NCI-H2227 (cell line): Measurements from ENCODE around the gene AHRR.
"Not testable (repeated sequence)": the region's sequence is repeated elsewhere in the genome, so short reads cannot be mapped to it uniquely, and the experiment has no call there.

Source experiments
- DNase-seq: peaks from one replicate; lab custom pipeline; 2025; ENCODE audit not compliant: unreplicated experiment; lab: John Stamatoyannopoulos, UW

Gene AHRR

DNA sequence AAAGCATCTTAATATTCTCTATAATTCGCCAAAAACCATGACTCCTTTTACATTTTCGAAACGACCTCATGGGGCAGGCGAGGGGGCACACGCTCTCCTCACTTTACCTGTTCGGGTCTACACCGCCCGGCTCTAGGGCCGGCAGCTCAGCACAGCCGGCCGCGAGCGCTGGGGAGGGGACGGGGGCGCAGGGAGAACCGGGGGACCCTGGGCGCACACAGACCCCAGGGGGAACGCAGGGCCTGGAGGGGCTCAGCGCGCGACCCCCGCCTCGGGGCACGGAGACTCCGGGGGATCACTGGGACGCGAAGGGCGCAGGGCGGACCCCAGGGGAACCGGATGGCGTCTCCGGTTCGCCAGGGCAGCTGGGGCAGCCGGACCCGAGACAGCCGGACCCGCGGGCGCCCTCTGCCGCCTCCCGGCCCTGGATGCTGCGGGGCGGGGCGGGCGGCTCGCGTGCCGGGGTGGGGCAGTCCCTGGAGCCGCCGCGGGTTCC, at the start of gene AHRR:
Gene AHRR (plus strand): TSS at position 485 of the 496 bp plus-strand sequence. CDS start 22,189 bp downstream, outside the sequence.
- DNase-seq = peak; percentile 77

- not testable (repeated sequence) for DNase-seq
Observed at GRCh38 chr5:271828-272167, 49.7 kb upstream of the AHRR start.

DNA sequence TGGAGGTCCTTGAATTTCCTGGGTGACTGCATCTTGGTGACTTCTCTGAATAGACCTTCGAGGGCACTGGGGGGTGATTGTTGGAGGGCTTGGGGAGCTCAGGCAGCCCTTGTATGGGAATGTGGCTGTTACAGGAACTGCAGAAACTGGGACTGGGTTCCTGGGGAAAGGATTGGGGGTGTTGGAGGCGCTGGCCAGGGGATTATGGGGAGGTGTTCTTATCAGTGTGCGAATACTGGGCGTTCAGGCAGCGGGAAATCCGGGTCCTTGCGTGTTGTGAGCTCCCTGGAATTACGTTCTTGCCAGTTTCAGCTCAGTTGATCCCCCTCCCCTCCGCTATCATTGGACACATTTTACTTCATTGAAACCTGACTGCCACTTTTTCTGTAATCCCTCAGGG, 48.4 kb upstream of the AHRR start:
- not testable (repeated sequence) for DNase-seq

DNA sequence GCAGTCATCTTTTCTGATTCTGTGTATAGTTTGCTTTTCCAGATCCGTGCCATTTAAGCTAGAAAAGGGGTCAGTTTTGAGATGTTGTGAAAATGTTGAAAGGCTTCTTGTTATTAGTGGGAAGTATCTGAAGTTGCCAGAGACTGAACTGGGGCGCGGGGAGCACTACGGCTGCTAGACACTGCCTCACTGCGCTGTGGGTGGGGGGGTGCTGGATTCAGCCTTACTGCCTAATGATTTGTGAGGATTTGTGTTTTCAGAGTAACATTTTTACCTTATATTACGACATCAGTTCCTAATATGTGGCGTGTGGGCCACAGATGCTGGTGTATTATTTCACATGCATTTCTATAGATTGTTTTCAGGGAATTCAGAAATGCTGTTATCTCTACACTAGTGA, 48.0 kb upstream of the AHRR start:
- DNase-seq = not testable (repeated sequence)

- not testable (repeated sequence) for DNase-seq
Observed at GRCh38 chr5:274346-274745, 47.2 kb upstream of the AHRR start.

DNA sequence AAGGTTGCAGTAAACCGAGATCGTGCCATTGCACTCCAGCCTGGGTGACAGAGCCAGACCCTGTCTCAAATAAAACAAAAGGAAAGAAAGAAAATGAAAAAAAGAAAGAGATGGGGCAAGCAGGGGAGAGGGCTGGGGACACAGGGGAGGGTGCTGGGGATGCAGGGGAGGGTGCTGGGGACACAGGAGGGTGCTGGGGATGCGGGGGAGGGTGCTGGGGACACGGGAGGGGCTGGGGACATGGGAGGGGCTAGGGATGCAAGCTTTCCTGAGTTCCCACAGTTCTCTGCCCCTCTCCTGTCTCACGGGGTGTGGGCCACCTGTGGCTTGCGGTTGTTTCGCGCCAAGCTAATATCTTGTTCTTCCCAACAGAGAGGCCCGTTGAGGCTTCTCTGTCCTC, 42.9 kb upstream of the AHRR start:
- DNase-seq = no peak

- not testable (repeated sequence) for DNase-seq
Observed at GRCh38 chr5:279051-279665, 42.4 kb upstream of the AHRR start.

DNA sequence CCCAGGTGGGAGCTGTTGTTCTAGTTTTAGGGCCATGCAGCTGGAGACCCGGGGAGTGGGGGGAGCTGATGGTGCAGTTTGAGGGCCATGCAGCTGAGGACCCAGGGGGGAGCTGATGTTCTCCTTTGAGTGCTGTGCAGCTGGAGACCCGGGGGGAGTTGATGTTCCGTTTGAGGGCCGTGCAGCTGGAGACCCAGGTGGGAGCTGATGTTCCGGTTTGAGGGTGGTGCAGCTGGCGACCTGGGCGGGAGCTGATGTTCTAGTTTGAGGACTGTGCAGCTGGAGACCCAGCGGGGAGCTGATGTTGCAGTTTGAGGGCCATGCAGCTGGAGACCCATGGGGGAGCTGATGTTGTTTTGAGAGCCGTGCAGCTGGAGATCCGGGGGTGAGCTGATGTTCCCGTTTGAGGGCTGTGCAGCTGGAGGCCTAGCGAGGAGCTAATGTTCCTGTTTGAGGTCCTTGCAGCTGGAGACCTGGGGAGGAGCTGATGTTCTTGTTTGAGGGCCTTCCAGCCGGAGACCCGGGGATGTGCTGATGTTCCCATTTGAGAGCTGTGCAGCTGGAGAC, 35.4 kb upstream of the AHRR start:
- DNase-seq = no peak

GRCh38 chr5:290200-290599, 31.3 kb upstream of the AHRR start:
- DNase-seq = not testable (repeated sequence)

DNA sequence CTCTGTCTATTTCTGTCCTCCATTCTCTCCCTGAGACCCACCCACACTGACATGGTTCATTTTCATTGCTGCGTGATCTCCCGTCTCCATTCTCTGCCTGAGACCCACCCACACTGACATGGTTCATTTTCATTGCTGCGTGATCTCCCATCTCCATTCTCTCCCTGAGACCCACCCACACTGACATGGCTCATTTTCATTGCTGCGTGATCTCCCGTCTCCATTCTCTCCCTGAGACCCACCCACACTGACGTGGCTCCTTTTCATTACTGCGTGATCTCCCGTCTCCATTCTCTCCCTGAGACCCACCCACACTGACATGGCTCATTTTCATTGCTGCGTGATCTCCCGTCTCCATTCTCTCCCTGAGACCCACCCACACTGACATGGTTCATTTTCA, 30.2 kb upstream of the AHRR start:
- not testable (repeated sequence) for DNase-seq

DNA sequence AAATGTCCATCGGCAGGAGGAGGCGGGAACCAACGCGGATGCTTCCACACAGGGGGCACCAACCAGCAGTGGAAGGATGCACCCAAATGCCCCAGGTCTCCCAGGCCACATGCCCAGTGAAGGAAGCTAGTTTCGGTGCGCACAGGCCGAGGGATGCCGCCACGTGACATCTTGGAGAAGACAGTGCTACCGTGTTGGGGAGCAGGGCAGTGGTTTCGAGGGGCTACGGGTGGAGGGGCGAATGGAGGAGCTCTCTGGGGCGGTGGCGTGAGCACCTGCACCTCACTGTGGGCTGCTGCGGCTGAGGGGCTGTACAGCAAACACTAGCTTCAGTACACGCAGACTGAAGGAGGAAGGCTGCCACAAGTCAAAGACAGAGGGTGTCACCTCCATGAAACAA, 26.7 kb upstream of the AHRR start:
- not testable (repeated sequence) for DNase-seq

DNA sequence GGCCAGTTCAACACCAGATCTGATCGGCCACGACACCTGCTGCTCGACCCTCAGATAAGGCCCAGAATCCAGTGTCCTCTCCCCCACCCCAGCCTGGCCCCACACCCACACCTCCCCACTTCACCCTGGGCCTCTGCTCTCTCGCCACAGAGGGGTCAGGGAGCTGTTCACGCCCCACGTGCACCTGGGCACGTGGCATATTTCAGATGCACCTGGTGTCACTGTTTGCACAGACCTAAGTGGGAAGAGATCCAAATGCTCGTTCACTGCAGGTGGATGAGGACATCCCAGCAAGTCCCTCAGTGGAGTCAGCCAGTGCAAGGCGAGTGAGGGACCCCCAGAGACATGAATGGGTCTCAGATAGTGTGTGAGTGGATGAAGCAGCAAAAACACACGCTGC, 25.3 kb upstream of the AHRR start:
- not testable (repeated sequence) for DNase-seq

- not testable (repeated sequence) for DNase-seq
Observed at GRCh38 chr5:296954-297353, 24.6 kb upstream of the AHRR start.

DNA sequence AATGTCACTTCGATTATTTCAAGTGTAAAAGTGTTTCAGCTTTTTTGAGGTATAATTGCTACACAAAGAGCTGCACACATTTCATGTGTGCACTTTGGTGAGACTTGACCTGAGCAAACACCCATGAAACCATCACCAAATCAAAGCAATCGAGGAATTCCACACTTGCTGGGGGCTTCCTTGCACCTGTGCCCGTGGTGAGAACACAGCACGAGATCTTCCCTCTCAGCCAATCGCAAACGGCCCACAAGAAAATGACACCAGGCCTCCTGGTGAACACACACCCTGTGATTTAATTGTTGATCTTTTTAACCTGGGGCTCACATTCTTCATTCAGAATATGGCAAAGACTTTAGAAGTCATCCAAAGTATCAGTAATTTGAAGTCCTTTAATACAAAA, 24.1 kb upstream of the AHRR start:
- DNase-seq = not testable (repeated sequence)

DNA sequence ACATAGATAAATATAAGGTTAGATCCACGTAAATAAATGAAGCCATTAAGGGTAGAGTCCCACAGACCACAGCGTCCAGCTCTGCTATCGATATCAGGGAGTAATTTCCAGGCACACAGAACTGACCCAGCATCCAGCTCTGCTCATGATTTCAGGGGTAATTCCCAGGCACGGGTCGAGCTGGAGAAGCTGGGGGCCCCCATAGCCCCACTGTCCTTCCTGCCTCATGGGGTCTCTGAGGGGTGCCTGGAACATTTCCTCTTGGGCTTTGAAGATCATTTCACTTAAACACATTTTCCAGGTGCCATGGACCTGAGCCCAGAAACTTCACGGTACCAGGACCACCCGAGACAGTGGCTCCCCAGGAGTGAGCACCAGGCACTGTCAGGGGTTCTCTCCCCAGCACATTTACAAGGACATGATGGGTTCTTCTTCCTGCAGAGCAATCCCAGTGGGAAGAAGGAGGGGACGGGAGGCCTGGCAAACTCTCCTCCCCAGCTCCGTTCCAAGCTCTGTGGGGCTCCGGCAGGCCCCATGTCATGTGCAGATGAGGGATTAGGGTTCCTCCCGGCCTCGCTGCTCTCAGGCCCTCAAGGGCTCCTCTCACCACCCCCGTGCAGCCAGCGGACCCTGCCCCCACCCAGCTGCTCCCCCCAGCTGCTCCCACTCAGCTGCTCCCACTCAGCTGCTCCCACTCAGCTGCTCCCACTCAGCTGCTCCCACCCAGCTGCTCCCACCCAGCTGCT, 23.4 kb upstream of the AHRR start:
- not testable (repeated sequence) for DNase-seq

DNA sequence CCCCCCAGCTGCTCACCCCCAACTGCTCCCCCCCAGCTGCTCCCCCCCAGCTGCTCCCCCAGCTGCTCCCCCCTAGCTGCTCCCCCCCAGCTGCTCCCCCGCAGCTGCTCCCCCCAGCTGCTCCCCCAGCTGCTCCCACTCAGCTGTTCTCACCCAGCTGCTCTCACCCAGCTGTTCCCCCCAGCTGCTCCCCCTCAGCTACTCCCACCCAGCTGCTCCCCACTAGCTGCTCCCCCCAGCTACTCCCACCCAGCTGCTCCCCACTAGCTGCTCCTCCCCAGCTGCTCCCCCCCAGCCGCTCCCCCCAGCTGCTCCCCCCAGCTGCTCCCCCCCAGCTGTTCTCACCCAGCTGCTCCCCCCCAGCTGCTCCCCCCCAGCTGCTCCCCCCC, 22.8 kb upstream of the AHRR start:
- DNase-seq = no peak

DNA sequence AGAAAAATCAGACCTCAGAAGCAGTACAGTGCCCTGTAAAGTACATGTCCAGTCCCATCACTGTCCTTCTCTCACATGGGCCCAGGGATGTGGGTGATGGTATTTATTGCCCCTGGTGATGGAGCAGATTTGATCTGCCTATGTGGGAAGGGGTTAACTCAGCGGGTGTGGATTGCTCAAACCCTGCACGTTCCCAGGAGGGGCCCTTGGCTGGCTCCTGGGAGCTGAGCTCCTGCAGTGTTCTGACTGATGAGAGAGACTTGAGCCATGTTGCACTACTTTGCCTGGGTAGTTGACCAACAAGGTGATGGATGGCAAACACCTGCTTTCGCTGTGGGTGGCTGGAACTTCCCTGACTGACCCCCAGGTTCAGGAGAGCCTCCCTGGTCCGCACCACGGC, 21.6 kb upstream of the AHRR start:
- DNase-seq = not testable (repeated sequence)

- DNase-seq = not testable (repeated sequence)
Observed at GRCh38 chr5:300691-301435, 20.7 kb upstream of the AHRR start.

DNA sequence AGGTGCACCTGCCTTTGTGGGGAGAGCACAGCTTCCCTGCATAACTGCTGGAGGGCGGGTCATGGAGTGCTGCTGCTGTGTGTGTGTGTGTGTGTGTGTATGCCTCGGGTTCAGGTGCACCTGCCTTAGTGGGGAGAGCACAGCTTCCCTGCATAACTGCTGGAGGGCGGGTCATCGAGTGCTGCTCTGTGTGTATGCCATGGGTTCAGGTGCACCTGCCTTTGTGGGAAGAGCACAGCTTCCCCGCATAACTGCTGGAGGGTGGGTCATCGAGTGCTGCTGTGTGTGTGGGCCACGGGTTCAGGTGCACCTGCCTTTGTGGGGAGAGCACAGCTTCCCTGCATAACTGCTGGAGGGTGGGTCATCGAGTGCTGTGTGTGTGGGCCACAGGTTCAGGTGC, 19.1 kb upstream of the AHRR start:
- DNase-seq = not testable (repeated sequence)

- no peak for DNase-seq
Observed at GRCh38 chr5:302966-303365, 18.5 kb upstream of the AHRR start.

DNA sequence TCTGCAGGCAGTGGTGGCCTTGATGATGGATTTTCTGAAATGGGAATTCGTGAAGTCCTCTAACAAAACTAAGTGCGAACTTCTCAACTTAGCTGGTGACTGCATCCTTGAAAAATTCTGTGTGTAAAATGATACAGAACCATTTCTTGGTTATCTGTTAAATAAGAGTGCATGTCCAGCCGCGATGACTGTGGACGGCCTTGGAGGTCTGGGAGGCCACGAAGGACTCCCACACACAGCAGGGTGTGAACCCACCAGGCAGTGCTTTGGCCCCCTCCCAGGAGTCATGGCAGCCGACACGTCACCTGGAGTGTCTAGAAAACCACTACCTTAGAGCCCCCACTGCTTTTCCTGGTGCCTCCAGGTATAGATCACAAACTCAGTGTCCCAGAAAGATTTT, 17.8 kb upstream of the AHRR start:
- not testable (repeated sequence) for DNase-seq
